ENCODE data around the gene RITA1. TPM values are rescaled to one million over a fixed set of nuclear protein-coding genes. Genes with fewer than 3 reads are reported as not detected.

Gene RITA1
- total and polyA plus RNA-seq, 2 of the 4 experiments (the other 2 are of a cell fraction) = 14.2 to 14.7 TPM

DNA sequence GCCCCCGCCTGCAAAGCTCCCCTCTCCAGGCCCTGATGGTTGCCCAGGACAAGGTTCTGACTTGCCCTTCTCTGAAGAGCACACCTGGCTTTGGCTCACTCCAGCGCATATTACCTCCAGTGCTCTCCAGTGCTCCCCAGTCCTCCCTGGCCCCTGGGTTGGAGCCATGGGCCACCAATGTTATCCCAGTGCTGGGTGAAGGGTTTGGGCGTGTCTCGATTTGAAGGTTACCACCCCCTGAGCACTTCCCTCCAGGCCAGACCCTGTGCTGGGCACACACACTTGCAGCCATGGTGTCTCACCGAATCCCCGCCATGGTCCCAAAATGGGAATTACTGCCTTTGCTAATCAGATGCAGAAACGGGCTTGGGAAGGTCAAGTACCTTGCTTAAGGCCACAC, 11.1 kb downstream of the RITA1 start:
- H2BK5ac ChIP-seq (ENCODE audit: low read depth, low read length, poor library complexity, severe bottlenecking) = no peak overlapping the region
- peak overlapping the region; percentile 65; the same call in 2 of the 3 replicates for H2BK15ac ChIP-seq (ENCODE audit: low read depth, low read length)
- H2BK20ac ChIP-seq (ENCODE audit: low read depth, low read length) = 0 out of 2 replicates have a peak overlapping the region, but pooled peaks have one; percentile 47
- intact Hi-C loops (cut with micrococcal nuclease) (loop anchor here (2.0 to 10.0 kb wide), 4 partner anchors 18 to 716 kb away; partner anchors contain the start of gene PLBD2), in situ Hi-C loops (cut with MboI; ENCODE audit: low sequenced_read_pairs) (loop anchor here (5.0 to 25.0 kb wide), 2 partner anchors 231 to 1216 kb away; partner anchors contain the start of gene TBX5), dilution Hi-C loops (cut with HindIII; ENCODE audit: low sequenced_read_pairs, unreplicated experiment) (no loop called here)
- ChIA-PET CTCF (no interaction called here), POLR2A (ENCODE audit: unreplicated experiment) (no interaction called here)
- H2AFZ ChIP-seq (replicated peaks; ENCODE audit: low read length, poor library complexity) = peak overlapping the region; percentile 59
- no peak overlapping the region for H3K56ac ChIP-seq (ENCODE audit: extremely low read depth, insufficient read depth, low read length)
- no peak overlapping the region for H3K4me3 ChIP-seq (ENCODE audit: insufficient read depth, low read depth, low read length)
- peak overlapping the region; percentile 55 for H3K4ac ChIP-seq (ENCODE audit: low read depth, low read length)
- H4K91ac ChIP-seq (ENCODE audit: insufficient read depth, low read depth, low read length) = no peak overlapping the region
- no peak for DNase-seq
- no peak overlapping the region for H3K4me2 ChIP-seq (ENCODE audit: low read depth, low read length)
- H3K9ac ChIP-seq (ENCODE audit: low read depth, low read length) = no peak overlapping the region
- no peak overlapping the region for H3K14ac ChIP-seq (replicated peaks; ENCODE audit: low read depth, low read length)
- peak overlapping the region; percentile 74; the same call in 1 of the 2 replicates for H2AK5ac ChIP-seq (ENCODE audit: low read depth, low read length)
- BruUV-seq (replicated peaks) = no TSS peak
- H4K8ac ChIP-seq (ENCODE audit: low read depth in 2 of 2, low read length in 2 of 2) = peak overlapping the region in 1 of 2 experiments; percentile 69; a peak in 1 of 4 replicates
- H3K36me3 ChIP-seq (ENCODE audit: control insufficient read depth, insufficient read depth, low read length) = peaks cover 4% of the 10 kb centered on the region
- H3K23ac ChIP-seq (ENCODE audit: low read depth, low read length) = no peak overlapping the region
- H3K9me3 ChIP-seq (ENCODE audit: control insufficient read depth, insufficient read depth, low read length) = no peaks in the 10 kb centered on the region
- no peaks in the 10 kb centered on the region for H3K27me3 ChIP-seq (ENCODE audit: control insufficient read depth, insufficient read depth, low read length)
- no peak overlapping the region for H4K5ac ChIP-seq (ENCODE audit: low read depth, low read length)
- H4K20me1 ChIP-seq (ENCODE audit: insufficient read depth, low read length) = no peaks in the 10 kb centered on the region
- H3K4me1 ChIP-seq (ENCODE audit: control insufficient read depth, insufficient read depth, low read length) = peaks cover 9% of the 10 kb centered on the region
- peaks cover 2 to 12% of the 10 kb centered on the region in 2 experiments; a peak in 1 of 4 replicates for H3K79me1 ChIP-seq (ENCODE audit: low read depth in 1 of 2, low read length in 2 of 2)
- H3K27ac ChIP-seq (ENCODE audit: insufficient read depth, low read length) = no peak overlapping the region
- TF ChIP-seq CEBPB (IDR thresholded peaks at IDR 0.05; ENCODE audit: low read depth, low read length) (no peak), SMC3 (IDR thresholded peaks at IDR 0.05; ENCODE audit: low read depth, low read length) (no peak), CHD1 (IDR thresholded peaks at IDR 0.05; ENCODE audit: low read depth, low read length) (no peak), POLR2A (IDR thresholded peaks at IDR 0.05; ENCODE audit: low read depth, low read length) (no peak)
- TF ChIP-seq, protein P1, sequence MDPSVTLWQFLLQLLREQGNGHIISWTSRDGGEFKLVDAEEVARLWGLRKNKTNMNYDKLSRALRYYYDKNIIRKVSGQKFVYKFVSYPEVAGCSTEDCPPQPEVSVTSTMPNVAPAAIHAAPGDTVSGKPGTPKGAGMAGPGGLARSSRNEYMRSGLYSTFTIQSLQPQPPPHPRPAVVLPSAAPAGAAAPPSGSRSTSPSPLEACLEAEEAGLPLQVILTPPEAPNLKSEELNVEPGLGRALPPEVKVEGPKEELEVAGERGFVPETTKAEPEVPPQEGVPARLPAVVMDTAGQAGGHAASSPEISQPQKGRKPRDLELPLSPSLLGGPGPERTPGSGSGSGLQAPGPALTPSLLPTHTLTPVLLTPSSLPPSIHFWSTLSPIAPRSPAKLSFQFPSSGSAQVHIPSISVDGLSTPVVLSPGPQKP (IDR thresholded peaks at IDR 0.05; ENCODE audit: borderline replicate concordance, low read depth, low read length) = no peak
- TF ChIP-seq, protein P2, sequence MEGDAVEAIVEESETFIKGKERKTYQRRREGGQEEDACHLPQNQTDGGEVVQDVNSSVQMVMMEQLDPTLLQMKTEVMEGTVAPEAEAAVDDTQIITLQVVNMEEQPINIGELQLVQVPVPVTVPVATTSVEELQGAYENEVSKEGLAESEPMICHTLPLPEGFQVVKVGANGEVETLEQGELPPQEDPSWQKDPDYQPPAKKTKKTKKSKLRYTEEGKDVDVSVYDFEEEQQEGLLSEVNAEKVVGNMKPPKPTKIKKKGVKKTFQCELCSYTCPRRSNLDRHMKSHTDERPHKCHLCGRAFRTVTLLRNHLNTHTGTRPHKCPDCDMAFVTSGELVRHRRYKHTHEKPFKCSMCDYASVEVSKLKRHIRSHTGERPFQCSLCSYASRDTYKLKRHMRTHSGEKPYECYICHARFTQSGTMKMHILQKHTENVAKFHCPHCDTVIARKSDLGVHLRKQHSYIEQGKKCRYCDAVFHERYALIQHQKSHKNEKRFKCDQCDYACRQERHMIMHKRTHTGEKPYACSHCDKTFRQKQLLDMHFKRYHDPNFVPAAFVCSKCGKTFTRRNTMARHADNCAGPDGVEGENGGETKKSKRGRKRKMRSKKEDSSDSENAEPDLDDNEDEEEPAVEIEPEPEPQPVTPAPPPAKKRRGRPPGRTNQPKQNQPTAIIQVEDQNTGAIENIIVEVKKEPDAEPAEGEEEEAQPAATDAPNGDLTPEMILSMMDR (conservative IDR thresholded peaks at IDR 0.05; ENCODE audit: low read depth, low read length) = no peak
- peak overlapping the region; percentile 58; the same call in 1 of the 2 replicates for H2BK120ac ChIP-seq (ENCODE audit: low read depth, low read length)
- WGBS, 2 experiments (ENCODE audit: extremely low coverage in 2 of 2, insufficient read length in 1 of 2) = no CpG with 5 or more reads among the region's 7 CpGs
- H3K18ac ChIP-seq (ENCODE audit: low read depth, low read length) = no peak overlapping the region
- peaks cover 5% of the 10 kb centered on the region; the same call in 1 of the 2 replicates for H3K9me1 ChIP-seq (ENCODE audit: insufficient read depth, low read length)
- peak overlapping the region; percentile 80 for H2AK9ac ChIP-seq (replicated peaks; ENCODE audit: low read depth, low read length, poor library complexity)
- ATAC-seq (ENCODE audit: low read depth) = no peak

All from IMR-90 (cell line).